ENCODE results near the gene OPHN1.
"Not testable (repeated sequence)": the region's sequence is repeated elsewhere in the genome, so short reads cannot be mapped to it uniquely, and the experiment has no call there.

The OPHN1 gene

DNA sequence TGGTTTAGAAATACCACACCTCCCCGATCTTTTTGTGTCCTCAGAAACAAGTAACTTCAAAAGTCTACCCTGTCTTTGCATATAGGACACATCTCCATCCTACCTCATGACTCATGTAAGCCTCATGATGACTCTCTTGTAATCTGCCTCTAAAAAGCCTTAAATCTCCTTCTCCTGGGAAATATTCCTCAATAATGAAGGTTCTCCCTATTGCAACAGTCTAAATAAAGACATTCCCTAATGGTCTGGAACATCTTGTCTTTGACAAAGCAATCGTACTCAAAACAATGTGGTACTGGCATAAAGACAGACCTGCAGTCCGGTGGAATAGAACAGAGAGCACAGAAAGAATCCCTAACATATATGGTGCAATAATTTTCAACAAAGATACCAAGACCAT, 257.7 kb downstream of the OPHN1 start:
- DNase-seq (ENCODE audit: low read depth) = peak; percentile 66

DNA sequence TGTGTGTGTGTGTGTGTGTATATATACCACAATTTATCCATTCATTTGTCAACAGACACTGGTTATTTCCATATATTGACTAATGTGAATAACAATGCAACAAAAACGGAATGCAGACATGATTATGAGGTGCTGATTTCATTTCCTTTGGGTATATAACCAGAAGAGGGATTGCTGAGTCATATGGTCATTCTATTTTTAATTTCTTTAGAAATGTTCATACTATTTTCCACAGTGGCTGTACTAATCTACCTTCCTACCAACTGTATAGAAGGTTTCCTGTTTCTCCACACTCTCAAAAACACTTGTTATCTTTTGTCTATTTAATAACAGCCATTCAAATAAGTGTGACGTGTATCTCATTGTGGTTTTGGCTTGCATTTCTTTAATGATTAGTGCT, 269.9 kb downstream of the OPHN1 start:
- peak; percentile 47 for DNase-seq (ENCODE audit: low read depth)

DNA sequence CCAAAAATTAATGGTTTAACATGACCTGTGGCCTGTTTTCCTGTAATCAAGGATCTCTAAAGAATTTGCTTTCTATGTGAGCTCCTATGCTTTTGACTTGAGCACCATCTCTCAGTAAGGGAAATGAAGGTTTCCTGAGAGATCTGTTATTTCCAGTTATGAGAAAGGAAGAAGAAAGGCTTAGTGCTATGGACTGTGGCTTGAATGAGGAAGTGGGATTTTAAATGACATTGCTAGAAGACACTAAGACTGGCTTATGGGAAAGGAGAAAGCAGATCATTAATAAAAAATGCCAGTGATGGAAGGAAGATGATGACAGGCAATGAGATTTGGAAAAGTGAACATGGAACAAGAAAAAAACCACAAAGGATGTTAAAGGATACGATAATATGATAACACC, 285.4 kb downstream of the OPHN1 start:
- no peak for DNase-seq (ENCODE audit: low read depth)

DNA sequence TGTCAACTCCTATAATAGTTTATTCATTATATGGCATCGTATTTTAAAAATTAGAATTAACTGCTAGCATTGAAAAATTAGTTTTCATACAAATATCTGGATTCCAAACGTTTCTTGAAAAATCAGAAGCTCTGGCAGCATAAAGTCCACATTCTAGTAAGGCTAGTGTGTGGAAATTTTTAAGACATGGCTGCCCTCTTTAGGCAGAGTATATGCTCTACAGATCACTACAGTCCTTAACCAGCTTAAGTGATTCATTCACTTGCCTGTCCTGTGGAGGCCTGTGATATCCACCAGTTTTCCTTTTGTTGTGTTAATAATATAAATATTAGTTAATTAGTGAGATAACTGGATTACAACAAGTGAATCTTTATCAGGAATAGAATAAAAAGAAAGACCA, 287.2 kb downstream of the OPHN1 start:
- peak; percentile 60 for DNase-seq (ENCODE audit: low read depth)

DNA sequence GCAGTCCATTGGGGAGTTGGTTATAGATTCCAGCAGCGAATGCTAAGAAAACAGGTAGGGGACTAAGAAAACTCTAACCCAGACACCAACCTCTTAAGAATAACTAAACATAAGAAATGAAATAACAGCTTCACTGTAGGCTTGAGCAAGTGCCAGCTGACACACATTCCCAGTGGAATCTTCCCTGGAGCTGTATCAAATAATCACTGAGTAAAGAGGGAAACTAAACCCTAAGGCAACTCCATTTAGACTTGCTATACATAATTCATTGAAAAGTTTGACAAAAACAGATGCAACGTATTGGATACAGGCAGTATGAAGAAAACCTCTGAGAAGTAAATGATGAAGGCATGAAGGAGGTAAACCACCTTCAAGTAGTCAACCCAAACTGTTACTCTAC, 293.5 kb downstream of the OPHN1 start:
- DNase-seq (ENCODE audit: low read depth) = peak; percentile 44

DNA sequence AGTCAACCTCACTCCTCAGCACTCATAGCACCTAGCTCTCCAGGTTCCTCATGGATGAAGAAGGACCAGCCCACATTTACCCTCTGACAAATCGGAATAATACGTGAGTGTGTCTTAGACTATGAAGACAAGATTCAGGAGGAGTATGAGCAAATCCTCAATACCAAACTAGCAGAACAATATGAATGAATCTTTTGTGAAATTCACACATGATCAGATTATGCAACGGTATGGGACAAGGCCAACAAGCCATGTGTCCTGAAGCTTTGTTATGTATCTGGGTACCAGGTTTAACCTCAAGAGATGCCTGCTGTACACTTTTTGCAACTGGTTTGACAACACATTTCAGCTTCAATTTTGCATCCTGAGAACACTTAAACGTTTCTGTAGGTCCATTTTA, 300.1 kb downstream of the OPHN1 start:
- DNase-seq (ENCODE audit: low read depth) = no peak

DNA sequence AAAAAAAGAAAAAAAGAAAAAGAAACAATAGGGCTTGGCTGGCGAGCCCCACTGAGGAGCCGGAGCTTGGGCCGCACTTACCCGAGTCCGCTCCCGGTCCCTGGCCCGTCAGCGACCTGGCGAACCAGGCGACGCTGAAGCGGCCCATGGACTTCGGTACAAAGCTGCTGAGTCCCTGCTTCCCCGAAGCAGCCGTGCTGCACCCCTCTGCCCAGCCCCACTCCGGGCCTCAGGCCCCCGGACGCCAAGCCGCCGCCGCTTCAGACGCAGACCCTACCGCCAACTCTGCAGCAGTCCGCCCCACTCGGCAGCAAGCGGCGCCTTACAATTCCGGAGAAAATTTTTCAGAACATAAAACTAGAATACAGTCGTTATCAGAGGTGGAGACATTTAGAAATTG, 300.5 kb downstream of the OPHN1 start:
- DNase-seq (ENCODE audit: low read depth) = no peak

DNA sequence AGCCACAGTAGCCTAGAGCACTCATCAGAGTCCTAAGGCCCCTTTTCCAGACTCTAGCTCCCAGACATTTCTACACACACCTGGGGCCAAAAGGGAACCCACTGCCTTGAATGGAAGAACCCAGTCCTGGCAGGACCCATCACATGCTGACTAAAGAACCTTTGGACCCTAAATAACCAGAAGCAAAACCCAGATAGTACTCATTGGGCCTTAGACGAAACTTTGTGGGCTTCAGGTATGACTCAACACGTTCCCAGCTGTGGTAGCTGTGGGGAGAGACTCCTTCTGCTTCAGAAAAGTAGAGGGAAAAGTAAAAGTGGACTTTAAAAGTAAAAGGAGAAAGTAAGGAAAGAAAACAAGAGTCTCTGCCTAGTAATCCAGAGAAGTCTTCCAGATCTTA, 311.5 kb downstream of the OPHN1 start:
- no peak for DNase-seq (ENCODE audit: low read depth)

DNA sequence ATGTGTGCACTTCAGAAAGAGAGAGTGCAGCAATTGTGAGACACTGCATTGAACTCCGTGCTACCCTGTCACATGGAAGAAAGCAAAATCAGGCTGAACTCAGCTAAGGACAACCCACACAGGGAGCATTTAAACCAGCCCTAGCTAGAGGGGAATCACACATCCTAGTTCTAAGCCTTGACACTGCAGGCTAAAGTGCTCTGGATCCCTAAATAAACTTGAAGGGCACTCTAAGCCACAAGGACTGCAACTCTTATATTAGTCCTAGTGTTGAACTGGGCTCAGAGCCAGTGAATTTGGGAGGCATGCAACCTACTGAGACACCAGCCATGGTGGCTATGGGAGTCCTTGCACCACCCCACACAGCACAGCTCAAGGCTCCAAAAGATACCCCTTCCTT, 311.9 kb downstream of the OPHN1 start:
- no peak for DNase-seq (ENCODE audit: low read depth)

DNA sequence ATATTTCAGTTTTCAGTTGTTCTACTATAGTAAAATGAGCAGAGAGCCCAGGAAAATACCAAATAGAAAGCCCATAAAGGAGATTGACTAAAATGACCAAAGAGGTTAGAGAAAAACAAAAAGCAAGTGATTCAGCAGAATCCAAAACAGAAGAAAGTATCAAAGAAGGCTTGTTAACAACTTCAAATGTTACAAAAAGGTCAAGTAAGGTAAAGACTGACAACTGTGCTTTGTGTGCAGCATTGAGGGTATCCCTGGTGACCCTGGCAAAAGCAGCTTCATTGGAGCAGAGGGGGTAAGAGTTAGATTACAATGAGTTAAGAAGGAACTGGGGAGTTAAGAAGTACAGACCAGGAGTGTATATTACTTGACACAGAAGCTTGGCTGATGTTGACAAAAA, 317.9 kb downstream of the OPHN1 start:
- DNase-seq (ENCODE audit: low read depth) = no peak

DNA sequence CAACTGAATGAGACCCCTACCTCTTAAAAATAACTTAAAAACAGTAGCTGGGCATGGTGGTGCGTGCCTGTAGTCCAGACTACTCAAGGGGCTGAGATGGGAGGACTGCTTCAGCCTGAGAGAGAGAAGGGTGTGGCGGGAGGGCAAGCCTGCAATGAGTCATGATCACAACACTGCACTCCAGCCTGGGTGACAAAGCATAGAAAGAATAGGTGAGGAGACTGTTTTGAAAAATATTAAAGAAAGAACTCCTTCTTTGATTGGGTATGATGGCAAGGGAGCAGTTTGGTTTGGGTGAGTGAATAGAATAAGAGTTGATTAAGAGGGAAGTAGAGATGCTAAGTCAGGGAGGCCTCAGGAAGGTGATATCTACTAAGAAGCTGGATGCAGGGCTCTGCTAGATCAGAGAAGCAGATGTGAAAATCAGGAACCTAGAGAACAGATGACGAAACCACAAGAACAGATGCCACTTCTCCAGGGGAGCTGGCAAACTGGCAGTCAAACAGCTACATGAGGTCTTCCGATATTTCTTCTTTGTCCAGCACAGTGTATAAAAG, 318.6 kb downstream of the OPHN1 start:
- peak; percentile 13 for DNase-seq (ENCODE audit: low read depth)

DNA sequence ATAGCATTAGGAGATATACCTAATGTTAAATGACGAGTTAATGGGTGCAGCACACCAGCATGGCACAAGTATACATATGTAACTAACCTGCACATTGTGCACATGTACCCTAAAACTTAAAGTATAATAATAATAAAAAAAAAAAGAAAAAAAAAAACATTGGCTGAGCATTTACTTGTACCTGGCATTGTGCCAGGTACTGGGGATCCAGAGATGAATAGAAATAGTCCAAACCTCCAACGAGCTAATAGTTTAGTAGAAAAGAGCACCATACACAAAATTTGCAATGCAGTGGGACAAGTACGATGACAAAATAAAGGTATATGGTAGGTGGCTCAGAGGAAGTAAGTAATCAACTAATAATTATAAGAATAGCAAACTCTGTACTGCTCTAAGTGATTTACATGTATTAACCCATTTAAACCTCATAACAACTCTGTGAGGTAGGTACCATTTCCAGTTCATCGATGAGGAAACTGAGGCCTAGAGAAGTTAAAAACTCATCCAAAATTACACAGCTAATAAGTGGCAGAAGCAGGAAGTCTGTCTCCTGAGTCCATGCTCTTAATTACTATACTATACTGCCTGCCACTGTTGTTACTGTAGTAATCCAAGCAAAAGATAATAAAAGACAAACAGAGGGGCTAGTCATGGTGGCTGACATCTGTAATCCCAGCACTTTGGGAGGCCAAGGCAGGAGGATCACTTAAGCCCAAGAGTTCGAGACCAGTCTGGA, 319.3 kb downstream of the OPHN1 start:
- no peak for DNase-seq (ENCODE audit: low read depth)

DNA sequence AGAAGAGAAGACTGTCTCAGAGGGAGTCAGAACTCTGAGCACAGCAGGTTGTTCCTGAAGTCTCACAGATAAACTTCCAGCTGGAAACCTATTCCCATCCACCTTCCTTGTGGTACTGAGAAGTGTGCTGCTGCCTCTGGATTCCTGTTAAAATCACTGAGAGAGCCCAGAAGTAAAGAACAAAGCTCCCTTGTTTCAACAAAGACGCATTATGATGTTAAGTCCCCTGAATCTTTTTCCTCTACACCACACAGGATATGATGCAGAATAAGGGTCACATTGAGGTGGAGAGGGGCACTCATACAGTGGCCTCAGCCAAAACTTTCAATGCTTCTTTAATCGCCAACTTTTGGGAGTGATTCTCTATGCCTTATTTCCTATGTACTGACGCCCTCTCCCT, 321.0 kb downstream of the OPHN1 start:
- DNase-seq (ENCODE audit: low read depth) = no peak

DNA sequence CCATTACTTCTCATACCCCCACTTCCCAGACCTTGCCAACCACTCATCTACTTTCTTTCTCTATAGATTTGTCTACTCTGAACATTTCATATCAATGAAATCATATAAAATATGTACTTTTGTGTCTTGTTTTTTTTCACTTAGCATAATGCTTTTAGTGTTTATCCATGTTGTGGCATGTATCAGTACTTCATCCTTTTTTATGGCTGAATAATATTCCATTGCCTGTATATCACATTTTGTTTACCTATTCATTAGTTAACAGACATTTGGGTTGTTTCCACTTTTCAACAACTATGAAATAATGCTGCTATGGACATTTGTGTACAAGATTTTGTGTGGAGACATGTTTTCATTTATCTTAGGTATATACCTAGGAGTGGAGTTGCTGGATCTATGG, 324.1 kb downstream of the OPHN1 start:
- no peak for DNase-seq (ENCODE audit: low read depth)

DNA sequence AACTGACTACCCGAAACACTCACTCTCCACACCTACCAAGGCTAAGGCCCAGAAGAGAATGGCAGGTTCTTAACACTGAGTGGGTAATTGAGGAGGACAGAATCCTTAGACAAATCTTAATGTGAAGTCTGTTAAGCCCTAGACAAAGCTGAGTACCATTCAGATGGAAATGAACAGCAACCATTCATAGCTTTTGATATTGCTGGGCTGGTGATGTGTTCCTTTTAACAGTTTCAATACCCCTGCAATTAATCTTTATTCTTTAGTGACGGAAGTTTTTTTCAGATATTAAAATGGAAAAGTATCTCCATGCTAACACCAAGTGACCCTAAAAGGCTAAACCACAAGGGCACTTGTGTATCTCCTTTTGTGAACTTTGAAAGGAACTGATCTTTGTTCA, 334.9 kb downstream of the OPHN1 start:
- DNase-seq (ENCODE audit: low read depth) = no peak

DNA sequence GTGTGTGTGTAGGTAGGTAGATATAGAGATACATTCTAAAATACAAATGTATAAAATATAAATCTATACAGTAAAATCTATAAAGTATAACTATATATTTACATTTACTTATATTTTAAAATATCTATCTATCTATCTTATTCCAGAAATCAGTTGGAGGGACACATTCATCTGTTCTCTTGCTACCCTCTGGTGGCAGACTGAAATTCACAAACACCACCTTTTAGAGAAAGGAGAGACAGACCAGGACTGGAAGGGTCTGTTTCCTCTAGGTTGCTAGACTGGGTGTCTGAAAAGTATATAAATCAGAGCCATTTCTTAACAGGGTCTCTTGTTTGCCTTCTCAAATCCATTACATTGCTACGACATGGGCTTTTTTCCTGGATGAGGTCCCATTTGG, 343.0 kb downstream of the OPHN1 start:
- peak; percentile 18 for DNase-seq (ENCODE audit: low read depth)

DNA sequence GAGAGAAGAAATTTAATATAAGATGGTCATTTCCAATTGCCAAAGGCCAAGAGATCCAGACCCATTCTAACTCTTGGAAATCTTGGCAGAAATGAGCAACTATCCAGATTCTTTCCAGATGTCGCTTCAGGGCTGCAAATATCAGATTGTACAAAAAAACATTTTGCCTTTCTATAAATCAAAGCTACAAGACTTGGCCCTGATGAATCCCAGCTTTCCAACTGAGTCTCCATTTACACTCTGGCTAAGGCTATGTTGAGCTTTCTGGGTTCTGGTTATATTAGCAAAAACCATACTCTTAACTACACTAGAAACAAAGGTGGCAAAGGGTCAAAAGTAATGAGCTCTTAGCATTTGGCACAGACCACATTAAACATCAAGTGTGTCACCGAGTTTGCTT, 345.8 kb downstream of the OPHN1 start:
- DNase-seq (ENCODE audit: low read depth) = no peak

DNA sequence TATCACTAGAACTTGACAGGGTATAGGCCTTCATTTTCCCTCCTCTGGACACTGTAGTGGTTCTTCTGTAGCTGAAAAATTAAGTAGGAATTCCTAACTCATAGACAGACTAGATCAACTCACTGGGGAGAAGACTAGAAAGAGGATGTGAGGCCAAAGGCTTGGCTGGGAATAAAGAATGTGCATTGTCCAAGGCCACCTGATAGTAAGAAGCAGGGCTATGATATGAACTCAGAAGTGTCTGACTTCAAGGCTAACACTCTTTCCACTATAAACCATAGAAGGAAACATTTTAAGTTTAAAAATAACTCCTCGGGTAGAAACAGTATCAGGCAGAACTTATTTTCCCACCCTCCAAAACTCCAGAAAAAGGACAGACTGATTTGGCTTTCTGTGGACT, 346.6 kb downstream of the OPHN1 start:
- no peak for DNase-seq (ENCODE audit: low read depth)

DNA sequence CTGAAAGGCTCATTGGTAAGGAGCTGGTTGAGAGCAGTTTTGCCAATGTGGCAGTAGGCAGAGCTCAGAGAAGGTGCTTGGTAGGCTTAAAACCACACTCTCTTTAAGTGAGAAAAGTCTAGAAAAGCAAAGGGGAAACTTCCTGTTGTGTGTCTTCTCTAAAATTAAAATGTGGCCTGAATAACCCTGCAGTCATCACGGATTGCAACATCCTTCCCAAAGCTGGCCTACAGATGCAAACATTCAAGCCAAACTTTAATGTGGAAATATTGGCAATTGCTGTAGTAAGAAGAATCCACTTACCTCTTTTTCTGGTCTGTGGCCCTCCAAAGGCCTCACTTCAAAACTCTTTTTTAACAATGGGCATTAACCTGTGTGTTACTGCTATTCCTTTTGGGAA, 348.5 kb downstream of the OPHN1 start:
- peak; percentile 57 for DNase-seq (ENCODE audit: low read depth)

DNA sequence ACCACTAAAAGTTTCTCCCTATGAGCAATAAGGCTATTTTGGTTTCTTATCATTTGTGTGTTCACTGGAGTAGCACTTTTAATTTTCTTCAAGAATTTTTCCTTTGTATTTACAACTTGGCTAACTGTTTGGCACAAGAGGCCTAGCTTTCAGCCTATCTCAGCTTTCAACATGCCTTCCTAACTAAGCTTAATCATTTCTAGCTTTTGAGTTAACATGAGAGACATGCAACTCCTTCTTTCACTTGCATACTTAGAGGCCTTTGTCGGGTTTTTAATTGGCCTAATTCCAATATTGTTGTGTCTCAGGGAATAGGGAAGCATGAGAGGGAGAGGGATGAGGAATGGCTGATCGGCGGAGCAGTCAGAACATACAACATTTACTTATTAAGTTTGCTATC, 349.8 kb downstream of the OPHN1 start:
- peak; percentile 47 for DNase-seq (ENCODE audit: low read depth)

DNA sequence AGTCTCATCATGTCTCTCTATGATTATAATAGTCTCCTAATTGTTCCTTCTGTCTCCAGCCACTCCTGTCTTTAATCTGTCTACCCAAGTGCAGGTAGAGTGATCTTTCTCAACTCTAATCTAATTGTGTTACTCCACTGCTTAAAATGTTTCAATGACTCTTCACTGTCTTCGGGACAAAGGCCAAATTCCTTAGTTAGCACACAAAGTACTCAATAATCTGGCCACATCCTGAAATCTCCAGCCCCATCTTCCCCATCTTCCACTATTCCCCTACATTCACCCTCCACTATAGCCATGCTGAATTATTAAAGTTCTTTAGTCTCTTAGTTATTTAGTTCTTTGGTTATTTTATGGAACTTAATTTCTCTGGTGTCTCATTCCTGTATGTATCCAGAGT, 353.3 kb downstream of the OPHN1 start:
- DNase-seq (ENCODE audit: low read depth) = peak; percentile 42

DNA sequence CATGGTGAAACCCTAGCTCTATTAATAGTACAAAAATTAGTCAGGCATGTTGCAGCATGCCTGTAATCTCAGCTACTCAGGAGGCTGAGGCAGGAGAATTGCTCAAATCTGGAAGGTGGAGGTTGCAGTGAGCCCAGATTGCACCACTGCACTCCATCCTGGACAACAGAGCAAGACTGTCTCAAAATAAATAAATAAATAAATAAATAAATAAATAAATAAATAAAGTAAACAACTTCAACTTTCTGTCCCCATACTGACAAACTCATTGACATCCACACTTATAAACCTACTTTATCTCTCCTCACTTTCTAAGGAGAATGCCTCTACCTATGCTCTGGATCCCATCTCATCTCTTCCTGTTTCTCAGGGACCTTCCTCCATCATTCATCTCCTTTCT, 354.5 kb downstream of the OPHN1 start:
- DNase-seq (ENCODE audit: low read depth) = not testable (repeated sequence)

DNA sequence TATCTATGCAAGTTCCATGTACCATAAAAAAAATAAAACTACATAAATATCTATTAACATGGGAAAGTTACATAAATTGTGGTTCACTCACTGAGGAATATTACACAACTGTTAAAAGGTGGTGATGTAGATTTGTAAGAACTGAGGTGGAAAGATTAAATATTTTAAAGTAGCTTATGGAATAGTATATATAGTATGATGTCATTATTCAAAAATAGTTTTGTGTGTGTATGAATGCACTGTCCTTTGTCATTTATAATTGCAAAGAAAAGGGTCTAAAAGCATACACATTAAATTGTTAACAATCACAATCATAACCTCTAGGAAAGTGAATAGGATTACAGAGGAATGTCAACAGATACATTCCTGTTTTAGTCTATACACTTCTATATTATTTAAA, 355.9 kb downstream of the OPHN1 start:
- no peak for DNase-seq (ENCODE audit: low read depth)

DNA sequence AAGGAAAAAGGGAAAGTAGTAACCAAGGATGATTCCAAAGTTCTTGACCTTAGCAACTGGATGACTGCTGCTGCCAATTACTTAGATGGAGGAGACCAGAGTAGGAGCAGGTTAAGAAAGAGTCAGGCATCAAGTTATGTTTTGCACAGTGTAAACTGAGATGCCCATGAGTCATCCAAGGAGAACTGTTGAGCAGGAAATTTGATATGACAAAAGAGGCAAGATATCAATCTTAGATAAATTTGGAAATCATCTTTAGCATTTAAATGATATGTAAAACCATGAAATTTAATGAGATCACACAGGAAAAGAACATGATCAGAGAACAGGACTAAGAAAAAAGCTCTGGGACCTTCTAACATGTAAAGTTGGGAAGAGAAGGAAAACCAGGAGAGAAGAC, 361.3 kb downstream of the OPHN1 start:
- DNase-seq (ENCODE audit: low read depth) = peak; percentile 63
